Fibroblast of lung (primary cell): ENCODE measurements around the gene SSH2.

Experiments
- EZH2 ChIP-seq: IDR thresholded peaks from 2 replicates; pipeline ENCODE4 v1.5.1; 2012; ENCODE audit warnings: low read length, control low read depth, mild to moderate bottlenecking; ENCODE audit errors: missing control alignments
- TF ChIP-seq, protein P1 (sequence below), 2 donors: IDR thresholded peaks in 1 of 2; conservative IDR thresholded peaks in 1 of 2; 1 replicate in 1 of 2; 2 replicates in 1 of 2; pipeline ENCODE4 v1.5.1; 2011 to 2012; ENCODE audit warnings: low read length in 2 of 2, control low read depth in 1 of 2, inconsistent platforms in 1 of 2, low read depth in 1 of 2, mild to moderate bottlenecking in 1 of 2

DNA sequence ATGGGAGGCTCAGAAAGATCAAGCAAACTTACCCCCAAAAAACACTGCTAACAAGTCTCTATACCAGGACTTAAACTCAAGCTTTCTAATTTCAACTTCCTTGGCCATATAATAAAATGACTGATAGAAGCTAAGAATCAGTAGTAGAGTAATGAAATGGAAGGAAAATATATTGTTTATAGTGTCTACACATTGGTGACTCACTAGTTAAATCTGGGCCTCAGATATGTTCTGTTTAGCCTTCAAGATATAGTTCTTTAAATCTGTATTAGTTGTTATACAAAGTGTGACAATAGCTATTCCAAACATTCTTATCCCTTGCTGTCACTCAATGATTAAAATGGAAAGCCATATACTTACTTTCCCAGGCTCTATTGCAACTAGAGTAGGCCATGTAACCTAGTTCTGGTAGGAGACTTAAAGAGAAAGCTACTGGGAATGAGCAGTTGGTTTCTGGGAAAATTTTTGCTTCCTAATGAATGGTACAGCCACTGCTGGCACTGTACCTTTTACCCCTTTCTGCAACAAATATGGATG lies 18.3 kb downstream of the SSH2 start:
- TF ChIP-seq, protein P1, sequence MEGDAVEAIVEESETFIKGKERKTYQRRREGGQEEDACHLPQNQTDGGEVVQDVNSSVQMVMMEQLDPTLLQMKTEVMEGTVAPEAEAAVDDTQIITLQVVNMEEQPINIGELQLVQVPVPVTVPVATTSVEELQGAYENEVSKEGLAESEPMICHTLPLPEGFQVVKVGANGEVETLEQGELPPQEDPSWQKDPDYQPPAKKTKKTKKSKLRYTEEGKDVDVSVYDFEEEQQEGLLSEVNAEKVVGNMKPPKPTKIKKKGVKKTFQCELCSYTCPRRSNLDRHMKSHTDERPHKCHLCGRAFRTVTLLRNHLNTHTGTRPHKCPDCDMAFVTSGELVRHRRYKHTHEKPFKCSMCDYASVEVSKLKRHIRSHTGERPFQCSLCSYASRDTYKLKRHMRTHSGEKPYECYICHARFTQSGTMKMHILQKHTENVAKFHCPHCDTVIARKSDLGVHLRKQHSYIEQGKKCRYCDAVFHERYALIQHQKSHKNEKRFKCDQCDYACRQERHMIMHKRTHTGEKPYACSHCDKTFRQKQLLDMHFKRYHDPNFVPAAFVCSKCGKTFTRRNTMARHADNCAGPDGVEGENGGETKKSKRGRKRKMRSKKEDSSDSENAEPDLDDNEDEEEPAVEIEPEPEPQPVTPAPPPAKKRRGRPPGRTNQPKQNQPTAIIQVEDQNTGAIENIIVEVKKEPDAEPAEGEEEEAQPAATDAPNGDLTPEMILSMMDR (conservative IDR thresholded peaks at IDR 0.05 in 1 of 2, IDR thresholded peaks at IDR 0.05 in 1 of 2; ENCODE audit: low read depth in 1 of 2, low read length in 2 of 2) = no peak
- no peak for TF ChIP-seq EZH2
